Panc1 (cell line): ENCODE data around the gene UBFD1. TPM values are rescaled to one million over a fixed set of nuclear protein-coding genes. Genes with fewer than 3 reads are reported as not detected.

Source experiments
- ATAC-seq: fragments of 200-7000 bp; cut with Tn5 transposase; 2 replicates; pipeline ENCODE4 v1.9.1; 2020; ENCODE audit warnings: mild to moderate bottlenecking, moderate library complexity
- BruUV-seq: library from RNA; stranded (reverse); fragments of 400-500 nt; replicated peaks from 2 replicates; lab custom pipeline; 2021; lab: Mats Ljungman, UMichigan
- CTCF ChIA-PET: fragments of 300-600 bp; sonication (Branson Sonifier 250); formaldehyde crosslinking; loops from one replicate; lab custom pipeline; 2022; ENCODE audit warnings: antibody characterized with exemption; lab: Charles Lee
- POLR2A ChIA-PET: fragments of 300-600 bp; sonication (Branson Sonifier 250); formaldehyde crosslinking; loops from one replicate; lab custom pipeline; 2022; ENCODE audit warnings: antibody characterized with exemption; lab: Charles Lee
- DNase-seq: peaks from one replicate; pipeline ENCODE4 v3.0.0-alpha.2; 2010; ENCODE audit warnings: low read depth, low spot score
- H3K27ac ChIP-seq: 2 replicates; pipeline ENCODE4 v1.5.1; 2011; ENCODE audit warnings: mild to moderate bottlenecking, low read length, inconsistent platforms
- H3K27me3 ChIP-seq: fragments of 200-500 bp; sonication (Bioruptor generic); 2 replicates; pipeline ENCODE4 v1.6.0; 2014; ENCODE audit warnings: low read length, inconsistent platforms; ENCODE audit not compliant: control insufficient read depth, insufficient read depth
- H3K36me3 ChIP-seq: fragments of 200-500 bp; sonication (Bioruptor generic); 2 replicates; pipeline ENCODE4 v1.5.1; 2014; ENCODE audit warnings: inconsistent platforms, mild to moderate bottlenecking, low read length, moderate library complexity; ENCODE audit not compliant: control insufficient read depth, insufficient read depth
- H3K4me1 ChIP-seq: 2 replicates; pipeline ENCODE4 v1.5.1; 2011; ENCODE audit warnings: inconsistent platforms, mild to moderate bottlenecking, low read length, moderate library complexity; ENCODE audit not compliant: control insufficient read depth, insufficient read depth
- H3K4me3 ChIP-seq, 2 experiments: 2 replicates each; pipeline ENCODE4 v1.5.1; 2011 to 2012; ENCODE audit warnings: low read depth in 2 of 2, low read length in 2 of 2, mild to moderate bottlenecking in 2 of 2, inconsistent platforms in 1 of 2, moderate library complexity in 1 of 2
- H3K9me3 ChIP-seq: fragments of 200-500 bp; sonication (Bioruptor generic); 2 replicates; pipeline ENCODE4 v1.5.1; 2014; ENCODE audit warnings: low read depth, mild to moderate bottlenecking, inconsistent platforms, low read length, moderate library complexity; ENCODE audit not compliant: control insufficient read depth, insufficient read depth
- CTCF ChIP-seq: fragments of 450-650 bp; IDR thresholded peaks from 2 replicates; pipeline ENCODE4 v1.5.1; 2017; ENCODE audit warnings: mild to moderate bottlenecking
- POLR2AphosphoS5 ChIP-seq: IDR thresholded peaks from 2 replicates; pipeline ENCODE4 v1.6.1; 2012; ENCODE audit warnings: mild to moderate bottlenecking, low read depth, low read length, moderate library complexity
- REST ChIP-seq, 2 experiments: IDR thresholded peaks; 2 replicates each; pipeline ENCODE4 v1.6.1; 2011 to 2012; ENCODE audit warnings: low read depth in 2 of 2, control low read depth in 1 of 2, low read length in 1 of 2, mild to moderate bottlenecking in 1 of 2, moderate library complexity in 1 of 2; ENCODE audit not compliant: insufficient read depth in 1 of 2
- SIN3A ChIP-seq: IDR thresholded peaks from 2 replicates; pipeline ENCODE4 v1.6.1; 2012; ENCODE audit warnings: low read depth, mild to moderate bottlenecking, low read length, moderate library complexity, borderline replicate concordance; ENCODE audit not compliant: insufficient read depth
- TCF7L2 ChIP-seq: IDR thresholded peaks from 2 replicates; pipeline ENCODE4 v1.6.1; 2011; ENCODE audit warnings: mild to moderate bottlenecking, low read depth, low read length, inconsistent platforms
- in situ Hi-C: cut with HindIII; loops from 2 replicates; pipeline ENCODE4 v1.10.0; 2016; ENCODE audit warnings: low sequenced_read_pairs, low pct_unique_long_range_greater_than_20kb
- intact Hi-C: fragments of 100-400 bp; cut with micrococcal nuclease; formaldehyde crosslinking; loops from one replicate; pipeline ENCODE4 v1.10.0; 2022; ENCODE audit not compliant: unreplicated experiment
- total RNA-seq: library from RNA; stranded (reverse); gene quantifications from one replicate; pipeline ENCODE4 v1.2.1, GENCODE V29; 2021; ENCODE audit not compliant: unreplicated experiment

UBFD1 gene
- total RNA-seq, 1 experiment from 2014 or later, result 102 TPM

- BruUV-seq, result no TSS peak
- in situ Hi-C loops (no loop called here), intact Hi-C loops (no loop called here)
- Histone ChIP-seq H3K27ac (peak overlapping the region; percentile 80), H3K36me3 (no peaks in the 10 kb centered on the region), H3K9me3 (no peaks in the 10 kb centered on the region), H3K27me3 (no peaks in the 10 kb centered on the region), H3K4me3 (peak overlapping the region; percentile 59 to 91), H3K4me1 (peaks cover 30% of the 10 kb centered on the region)
- DNase-seq, result no peak
- ATAC-seq, result no peak
- TF ChIP-seq TCF7L2 (no peak), POLR2AphosphoS5 (no peak), REST (IDR thresholded peaks at IDR 0.05; ENCODE audit: insufficient read depth in 1 of 2, low read depth in 2 of 2, low read length in 1 of 2) (no peak), SIN3A (no peak), CTCF (no peak)
- CTCF ChIA-PET, result no interaction called here
- POLR2A ChIA-PET, result no interaction called here
Measured at GRCh38 chr16:23509441-23509754, 48.1 kb upstream of the UBFD1 start.

GRCh38 chr16:23509782-23510163 is 47.8 kb upstream of the UBFD1 start:
- no TSS peak for BruUV-seq
- intact Hi-C loops, result no loop called here
- Histone ChIP-seq H3K9me3 (no peaks in the 10 kb centered on the region), H3K4me3 (peak overlapping the region; percentile 59 to 91), H3K36me3 (no peaks in the 10 kb centered on the region), H3K27ac (peak overlapping the region; percentile 80), H3K4me1 (peaks cover 26% of the 10 kb centered on the region), H3K27me3 (no peaks in the 10 kb centered on the region)
- ATAC-seq (peak; percentile 20), DNase-seq (no peak)
- POLR2A ChIA-PET, result no interaction called here
- no peak for TF ChIP-seq POLR2AphosphoS5
- TF ChIP-seq CTCF, result no peak
- TF ChIP-seq REST (IDR thresholded peaks at IDR 0.05; ENCODE audit: insufficient read depth in 1 of 2, low read depth in 2 of 2, low read length in 1 of 2), result no peak
- CTCF ChIA-PET, result no interaction called here
- in situ Hi-C loops, result no loop called here
